Measurements from ENCODE around the gene TMEM126A. TPM values are rescaled to one million over a fixed set of nuclear protein-coding genes. Genes with fewer than 3 reads are reported as not detected.

TMEM126A gene
- total RNA-seq, 4 donors from 2014 or later = 8.9 to 15.0 (median 12.0) TPM

GRCh38 chr11:85699957-85700741 lies 52.4 kb downstream of the TMEM126A start:
- 80 to 90% methylated on average over 2 of the region's 2 CpGs for WGBS, 2 donors
- DNase-seq (ENCODE audit: low spot score in 2 of 2) = no peak
- TF ChIP-seq POLR2A (IDR thresholded peaks at IDR 0.05) = no peak
- no peak for TF ChIP-seq CTCF (IDR thresholded peaks at IDR 0.05)
- H3K4me3 ChIP-seq (ENCODE audit: low read depth, poor library complexity, severe bottlenecking) = no peak overlapping the region
- intact Hi-C loops (cut with DNase I; ENCODE audit: low total_unique reads) = no loop called here

GRCh38 chr11:85704967-85705366 lies 57.2 kb downstream of the TMEM126A start:
- intact Hi-C loops (cut with DNase I; ENCODE audit: low total_unique reads) = no loop called here
- TF ChIP-seq POLR2A (IDR thresholded peaks at IDR 0.05) (no peak), CTCF (IDR thresholded peaks at IDR 0.05) (no peak)
- WGBS, 2 donors = 98 to 99% methylated on average over 3 of the region's 3 CpGs

GRCh38 chr11:85705800-85706199 lies 58.0 kb downstream of the TMEM126A start:
- intact Hi-C loops (cut with DNase I; ENCODE audit: low total_unique reads) = no loop called here
- TF ChIP-seq POLR2A (IDR thresholded peaks at IDR 0.05) = no peak
- TF ChIP-seq CTCF (IDR thresholded peaks at IDR 0.05) = no peak
- no peak overlapping the region for H3K4me3 ChIP-seq (ENCODE audit: low read depth, poor library complexity, severe bottlenecking)
- no peak for DNase-seq (ENCODE audit: low spot score in 2 of 2)

More at GRCh38 chr11:85704967-85705366, 57.2 kb downstream of the TMEM126A start:
- no peak for DNase-seq (ENCODE audit: low spot score in 2 of 2)
- no peak overlapping the region for H3K4me3 ChIP-seq (ENCODE audit: low read depth, poor library complexity, severe bottlenecking)

Other genes with a start within 250 kb of the TMEM126A start
- gene DLG2, start 20.6 kb upstream of the TMEM126A start, total RNA-seq = 10 to 100 TPM; 37.6 to 68.3 (median 46.0) TPM
- 10 to 100 TPM; 22.3 to 42.0 (median 23.6) TPM for gene TMEM126B, start 19.4 kb upstream of the TMEM126A start, total RNA-seq
- 10 to 100 TPM; 43.8 to 75.1 (median 48.5) TPM for gene CREBZF, start 17.2 kb downstream of the TMEM126A start, total RNA-seq
- 1 to 10 TPM in 2 of 4 donors, under 1 TPM in 2; 0.21 to 3.4 (median 1.0) TPM for gene CCDC89, start 38.2 kb downstream of the TMEM126A start, total RNA-seq
- gene SYTL2, start 163.2 kb downstream of the TMEM126A start, total RNA-seq = 10 to 100 TPM in 2 of 4 donors, 1 to 10 TPM in 2; 4.2 to 13.2 (median 8.9) TPM
- not detected for gene CCDC83, start 207.4 kb downstream of the TMEM126A start, total RNA-seq

Data from lower leg skin (tissue), 4 donors.